PC-9 (cell line): Measurements from ENCODE around the gene ARNT2. TPM values are rescaled to one million over a fixed set of nuclear protein-coding genes. Genes with fewer than 3 reads are reported as not detected.

Experiments used
- BruUV-seq: library from RNA; stranded (reverse); fragments of 400-500 nt; replicated peaks from 2 replicates; lab custom pipeline; 2021; lab: Mats Ljungman, UMichigan
- CTCF ChIA-PET: fragments of 300-600 bp; sonication (Branson Sonifier 250); formaldehyde crosslinking; loops from one replicate; lab custom pipeline; 2022; ENCODE audit warnings: antibody characterized with exemption; lab: Charles Lee
- POLR2A ChIA-PET: fragments of 300-600 bp; sonication (Branson Sonifier 250); formaldehyde crosslinking; loops from one replicate; lab custom pipeline; 2022; ENCODE audit warnings: antibody characterized with exemption; ENCODE audit not compliant: unreplicated experiment; lab: Charles Lee
- DNase-seq, 2 experiments: peaks; one replicate each; pipeline versions ENCODE4 v3.0.0 to v3.0.0-alpha.2; 2015 to 2022; ENCODE audit warnings: mixed read lengths in 1 of 2
- H2AFZ ChIP-seq: fragments of 200-600 bp; sonication (generic); 2 replicates; pipeline ENCODE4 v1.8.1; 2017; ENCODE audit warnings: antibody characterized with exemption
- H3F3A ChIP-seq: fragments of 200-600 bp; sonication (generic); 2 replicates; pipeline ENCODE4 v1.8.1; 2017; ENCODE audit warnings: antibody characterized with exemption, mild to moderate bottlenecking, low read depth; ENCODE audit not compliant: insufficient read depth
- H3K27ac ChIP-seq: fragments of 200-600 bp; sonication (generic); 2 replicates; pipeline ENCODE4 v1.6.1; 2016; ENCODE audit warnings: mixed run types
- H3K27me3 ChIP-seq: fragments of 200-600 bp; sonication (generic); 2 replicates; pipeline ENCODE4 v1.6.1; 2016; ENCODE audit warnings: low read depth, mixed run types; ENCODE audit not compliant: insufficient read depth
- H3K36me3 ChIP-seq: fragments of 200-600 bp; sonication (generic); 2 replicates; pipeline ENCODE4 v1.6.1; 2016; ENCODE audit warnings: low read depth, mixed run types
- H3K4me1 ChIP-seq: fragments of 200-600 bp; sonication (generic); replicated peaks from 2 replicates; pipeline ENCODE4 v1.6.1; 2016; ENCODE audit warnings: mixed run types; ENCODE audit not compliant: insufficient read depth
- H3K4me2 ChIP-seq: fragments of 200-600 bp; sonication (generic); 2 replicates; pipeline ENCODE4 v1.6.1; 2017; ENCODE audit warnings: mixed run types
- H3K4me3 ChIP-seq: fragments of 200-600 bp; sonication (generic); 2 replicates; pipeline ENCODE4 v1.6.1; 2016; ENCODE audit warnings: mixed run types
- H3K79me2 ChIP-seq: fragments of 200-600 bp; sonication (generic); 2 replicates; pipeline ENCODE4 v1.6.1; 2017; ENCODE audit warnings: low read depth, mixed run types
- H3K9me2 ChIP-seq: fragments of 200-600 bp; sonication (generic); 2 replicates; pipeline ENCODE4 v1.8.1; 2017; ENCODE audit warnings: mild to moderate bottlenecking; ENCODE audit not compliant: insufficient read depth
- H3K9me3 ChIP-seq: fragments of 200-600 bp; sonication (generic); 2 replicates; pipeline ENCODE4 v1.8.1; 2016; ENCODE audit warnings: low read depth; ENCODE audit not compliant: insufficient read depth
- H4K20me1 ChIP-seq: fragments of 200-600 bp; sonication (generic); 2 replicates; pipeline ENCODE4 v1.8.1; 2017; ENCODE audit not compliant: insufficient read depth
- CTCF ChIP-seq: fragments of 200-600 bp; sonication (generic); conservative IDR thresholded peaks from 2 replicates; pipeline ENCODE4 v1.6.1; 2017; ENCODE audit warnings: mixed run types, antibody characterized with exemption, mild to moderate bottlenecking, moderate library complexity
- EZH2 ChIP-seq: fragments of 200-600 bp; sonication (generic); IDR thresholded peaks from 2 replicates; pipeline ENCODE4 v1.8.0; 2017; ENCODE audit warnings: antibody characterized with exemption, low read depth
- intact Hi-C: fragments of 100-400 bp; cut with micrococcal nuclease; formaldehyde crosslinking; loops from one replicate; pipeline ENCODE4 v1.10.0; 2022; ENCODE audit not compliant: unreplicated experiment
- total RNA-seq: library from RNA; stranded (reverse); gene quantifications from 2 replicates; pipeline ENCODE4 v1.2.3, GENCODE V29; 2021

Gene ARNT2
- total RNA-seq, 1 experiment from 2014 or later, result 4.3 TPM

GRCh38 chr15:80637747-80638146 is 233.6 kb downstream of the ARNT2 start:
- POLR2A ChIA-PET, result no interaction called here
- CTCF ChIA-PET, result no interaction called here

GRCh38 chr15:80638553-80639167 is 234.5 kb downstream of the ARNT2 start:
- Histone ChIP-seq H3F3A (no peaks in the 10 kb centered on the region), H3K36me3 (no peaks in the 10 kb centered on the region), H3K27me3 (no peaks in the 10 kb centered on the region), H2AFZ (no peak overlapping the region), H3K9me2 (no peaks in the 10 kb centered on the region), H3K79me2 (no peaks in the 10 kb centered on the region), H3K4me1 (no peaks in the 10 kb centered on the region), H3K27ac (no peak overlapping the region), H3K9me3 (peaks cover 12% of the 10 kb centered on the region), H4K20me1 (no peaks in the 10 kb centered on the region), H3K4me3 (no peak overlapping the region), H3K4me2 (no peak overlapping the region)
- CTCF ChIA-PET, result no interaction called here
- TF ChIP-seq EZH2, result no peak
- no peak for TF ChIP-seq CTCF
- intact Hi-C loops, result no loop called here
- DNase-seq, result no peak
- POLR2A ChIA-PET, result no interaction called here
- BruUV-seq, result no TSS peak

More at GRCh38 chr15:80637747-80638146, 233.6 kb downstream of the ARNT2 start:
- Histone ChIP-seq H3K27me3 (no peaks in the 10 kb centered on the region), H3K4me2 (no peak overlapping the region), H3K36me3 (no peaks in the 10 kb centered on the region), H3K9me3 (peaks cover 12% of the 10 kb centered on the region), H3F3A (no peaks in the 10 kb centered on the region), H2AFZ (no peak overlapping the region), H3K9me2 (no peaks in the 10 kb centered on the region), H3K79me2 (no peaks in the 10 kb centered on the region), H3K27ac (no peak overlapping the region), H4K20me1 (no peaks in the 10 kb centered on the region), H3K4me1 (no peaks in the 10 kb centered on the region), H3K4me3 (no peak overlapping the region)
- BruUV-seq, result no TSS peak
- intact Hi-C loops, result no loop called here
- TF ChIP-seq EZH2, result no peak
- no peak for TF ChIP-seq CTCF
- DNase-seq, result no peak

- ChIA-PET CTCF (no interaction called here), POLR2A (no interaction called here)
- no peaks in the 10 kb centered on the region for H3K79me2 ChIP-seq
- intact Hi-C loops, result no loop called here
- H4K20me1 ChIP-seq, result no peaks in the 10 kb centered on the region
- H3K27me3 ChIP-seq, result no peaks in the 10 kb centered on the region
- no peaks in the 10 kb centered on the region for H3F3A ChIP-seq
- H3K4me1 ChIP-seq, result no peaks in the 10 kb centered on the region
- H3K9me3 ChIP-seq, result peaks cover 12% of the 10 kb centered on the region
- no peak overlapping the region for H3K4me3 ChIP-seq
- H2AFZ ChIP-seq, result no peak overlapping the region
- no peaks in the 10 kb centered on the region for H3K36me3 ChIP-seq
- no peak overlapping the region for H3K27ac ChIP-seq
- no TSS peak for BruUV-seq
- no peak overlapping the region for H3K4me2 ChIP-seq
- H3K9me2 ChIP-seq, result no peaks in the 10 kb centered on the region
- DNase-seq, result no peak
- TF ChIP-seq EZH2, result no peak
- no peak for TF ChIP-seq CTCF
Measured at GRCh38 chr15:80639168-80639555, 235.0 kb downstream of the ARNT2 start.
